Measurements from ENCODE around the gene FBN1. TPM values are rescaled to one million over a fixed set of nuclear protein-coding genes. Genes with fewer than 3 reads are reported as not detected.
A peak's percentile ranks its signal among the peaks of the same experiment; 100 is the strongest.

FBN1 gene
- total RNA-seq, 1 donor from 2014 or later: 39.4 TPM

GRCh38 chr15:48631176-48631770 lies 14.2 kb downstream of the FBN1 start:
- intact Hi-C loops (cut with DNase I): no loop called here
- DNase-seq (no peak), ATAC-seq (ENCODE audit: poor library complexity) (peak; percentile 69)

DNA sequence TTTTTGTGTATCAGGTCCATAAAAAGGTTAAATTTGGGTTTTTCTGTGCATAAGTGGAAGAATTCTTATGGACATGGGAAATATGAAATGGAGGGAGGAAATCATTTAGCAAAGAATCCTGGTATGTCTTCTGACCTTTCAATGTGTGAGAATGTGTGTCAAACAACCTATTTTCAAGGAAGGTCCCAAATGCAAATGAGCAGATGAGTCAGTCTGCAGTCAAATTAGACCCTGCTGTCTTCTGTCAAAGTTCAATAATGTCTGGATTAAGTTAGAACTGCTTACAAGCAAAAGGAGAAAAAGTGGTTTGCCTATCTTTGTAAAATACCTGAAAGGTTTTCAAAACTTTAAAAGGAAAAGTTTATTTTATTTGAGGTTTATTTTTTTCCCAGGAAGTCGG lies 15.3 kb downstream of the FBN1 start:
- ATAC-seq (ENCODE audit: poor library complexity) (no peak), DNase-seq (no peak)
- intact Hi-C loops (cut with DNase I): no loop called here

GRCh38 chr15:48628832-48629231 lies 16.7 kb downstream of the FBN1 start:
- no peak for ATAC-seq (ENCODE audit: poor library complexity)
- intact Hi-C loops (cut with DNase I): no loop called here
- DNase-seq: no peak

GRCh38 chr15:48627260-48627940 lies 18.1 kb downstream of the FBN1 start:
- no peak for DNase-seq
- intact Hi-C loops (cut with DNase I): no loop called here
- no peak for ATAC-seq (ENCODE audit: poor library complexity)

DNA sequence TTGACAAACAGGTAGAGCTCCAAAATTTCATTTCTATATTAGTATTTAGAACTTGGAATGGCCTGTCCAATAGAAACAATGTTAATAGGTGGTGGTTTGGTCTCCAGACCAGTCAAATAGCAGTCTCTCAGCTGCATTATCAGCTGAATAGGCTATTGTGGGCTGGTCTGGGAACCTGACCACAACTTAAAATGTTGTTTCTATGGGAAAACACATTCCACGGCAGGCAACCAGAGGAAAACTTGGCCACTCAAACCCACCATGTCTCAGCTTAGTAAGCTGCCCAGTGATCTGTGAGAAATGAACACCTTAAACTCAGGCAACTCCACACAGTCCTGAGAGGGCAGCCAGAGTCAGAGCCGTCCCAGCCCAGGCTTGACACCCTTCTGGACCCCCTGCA lies 20.4 kb downstream of the FBN1 start:
- ATAC-seq (ENCODE audit: poor library complexity): no peak
- DNase-seq: no peak
- intact Hi-C loops (cut with DNase I): no loop called here

- intact Hi-C loops (cut with DNase I): no loop called here
- DNase-seq (no peak), ATAC-seq (ENCODE audit: poor library complexity) (no peak)
Measured at GRCh38 chr15:48624700-48625099, 20.8 kb downstream of the FBN1 start.

- no peak for ATAC-seq (ENCODE audit: poor library complexity)
- intact Hi-C loops (cut with DNase I): no loop called here
- no peak for DNase-seq
Measured at GRCh38 chr15:48623456-48623855, 22.1 kb downstream of the FBN1 start.

DNA sequence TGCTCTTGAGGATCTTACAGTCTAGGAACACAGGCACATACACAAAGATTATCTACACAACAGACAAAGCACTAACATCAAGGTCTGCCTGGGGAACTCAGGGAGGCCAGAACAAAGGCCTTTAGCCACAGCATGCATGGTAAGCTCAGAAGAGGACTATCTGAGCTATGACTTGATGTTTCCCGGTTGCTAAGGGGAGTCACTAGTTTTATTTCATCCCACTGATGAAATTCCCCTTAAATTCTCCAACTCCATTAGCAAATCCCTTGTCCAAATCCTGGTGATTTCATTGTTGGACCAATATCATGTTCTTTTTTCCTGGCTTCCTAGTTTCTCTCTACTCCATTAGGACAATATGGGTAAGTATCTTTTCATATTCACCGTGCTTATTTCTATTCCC lies 23.3 kb downstream of the FBN1 start:
- ATAC-seq (ENCODE audit: poor library complexity) (peak; percentile 35), DNase-seq (no peak)
- intact Hi-C loops (cut with DNase I): no loop called here

GRCh38 chr15:48619446-48619845 lies 26.1 kb downstream of the FBN1 start:
- intact Hi-C loops (cut with DNase I): no loop called here
- ATAC-seq (ENCODE audit: poor library complexity): no peak
- no peak for DNase-seq

GRCh38 chr15:48617619-48618018 lies 27.9 kb downstream of the FBN1 start:
- DNase-seq: peak; percentile 47
- peak; percentile 87 for ATAC-seq (ENCODE audit: poor library complexity)
- intact Hi-C loops (cut with DNase I): no loop called here

- intact Hi-C loops (cut with DNase I): no loop called here
- ATAC-seq (ENCODE audit: poor library complexity) (no peak), DNase-seq (no peak)
Measured at GRCh38 chr15:48616216-48616615, 29.3 kb downstream of the FBN1 start.

- no peak for ATAC-seq (ENCODE audit: poor library complexity)
- DNase-seq: no peak
- intact Hi-C loops (cut with DNase I): no loop called here
Measured at GRCh38 chr15:48614051-48614450, 31.5 kb downstream of the FBN1 start.

DNA sequence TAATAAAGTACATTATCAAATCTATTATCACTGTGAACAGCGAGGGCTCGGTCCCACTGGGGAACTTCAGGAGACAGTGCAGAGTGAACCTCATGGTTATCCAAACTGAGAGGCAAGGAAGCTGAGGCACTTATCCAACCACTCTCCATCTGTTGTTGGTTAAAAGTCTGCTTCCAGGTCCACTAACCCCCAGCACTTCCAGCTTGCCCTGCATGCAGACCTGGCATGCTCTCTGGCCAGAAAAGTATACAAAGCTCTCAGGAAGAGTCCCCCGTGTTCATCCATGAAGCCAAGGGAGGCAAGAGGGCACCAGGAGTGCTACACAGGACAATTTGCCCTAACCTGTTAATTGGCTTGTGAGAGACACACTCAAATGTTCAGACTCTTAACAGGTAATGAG lies 36.0 kb downstream of the FBN1 start:
- intact Hi-C loops (cut with DNase I): no loop called here
- DNase-seq: no peak
- ATAC-seq (ENCODE audit: poor library complexity): no peak

DNA sequence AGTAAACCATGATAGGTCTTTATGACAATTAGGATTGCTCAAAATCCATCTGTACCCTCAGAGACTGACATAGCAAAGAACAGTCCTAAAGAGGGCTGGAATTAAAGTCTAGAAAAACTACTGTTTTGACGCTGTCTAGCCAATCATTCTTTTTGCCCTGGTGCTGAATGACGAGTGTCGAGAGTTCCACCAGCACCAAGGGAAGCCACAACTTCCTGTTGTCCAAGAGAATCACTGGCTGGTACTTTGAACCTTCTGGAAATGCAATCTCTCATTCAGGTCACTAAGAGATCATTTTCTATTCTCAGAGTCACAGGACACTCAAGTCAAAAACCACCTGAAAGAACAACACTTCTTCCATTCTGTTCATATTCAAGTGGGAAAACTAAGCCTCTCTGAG lies 37.7 kb downstream of the FBN1 start:
- no peak for DNase-seq
- intact Hi-C loops (cut with DNase I): no loop called here
- ATAC-seq (ENCODE audit: poor library complexity): no peak

DNA sequence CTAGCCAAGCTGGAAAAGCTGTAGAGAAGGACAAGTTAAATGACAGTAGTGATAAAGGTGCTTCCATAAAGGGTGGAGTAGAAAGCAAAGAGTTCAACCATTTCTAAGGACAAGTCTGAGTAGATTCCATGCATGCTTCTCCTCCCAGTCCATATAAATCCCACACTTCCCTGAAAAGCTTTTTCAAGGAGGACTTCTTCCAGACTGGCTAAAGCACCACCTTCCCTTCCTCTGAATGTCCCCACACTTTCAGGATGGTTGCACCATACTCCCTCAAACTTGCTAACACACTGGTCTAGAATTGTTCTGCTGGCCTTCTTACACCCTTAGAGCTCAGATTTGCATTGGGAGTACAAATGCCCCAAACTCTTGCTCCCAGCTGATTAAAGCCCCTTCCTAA lies 40.9 kb downstream of the FBN1 start:
- no peak for ATAC-seq (ENCODE audit: poor library complexity)
- no peak for DNase-seq
- intact Hi-C loops (cut with DNase I): no loop called here

DNA sequence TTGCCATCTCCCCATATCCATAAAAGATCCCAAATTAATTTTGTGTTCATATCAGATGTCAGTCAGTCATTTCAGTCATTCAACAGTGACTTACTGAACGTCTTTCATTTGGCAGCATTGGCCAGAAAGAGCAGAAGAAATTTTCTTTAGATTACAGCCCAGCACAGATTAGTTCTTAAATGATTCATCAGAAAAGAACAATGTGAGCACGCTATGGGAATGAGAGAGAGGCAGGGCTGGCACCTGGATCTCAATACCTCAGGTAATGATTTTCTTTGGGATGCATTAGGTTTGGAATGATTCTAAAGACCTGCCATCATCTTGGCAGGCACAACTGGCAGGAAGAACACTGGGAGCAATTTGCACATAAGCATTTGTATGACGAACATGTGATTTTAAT lies 41.6 kb downstream of the FBN1 start:
- DNase-seq: no peak
- intact Hi-C loops (cut with DNase I): no loop called here
- ATAC-seq (ENCODE audit: poor library complexity): no peak

DNA sequence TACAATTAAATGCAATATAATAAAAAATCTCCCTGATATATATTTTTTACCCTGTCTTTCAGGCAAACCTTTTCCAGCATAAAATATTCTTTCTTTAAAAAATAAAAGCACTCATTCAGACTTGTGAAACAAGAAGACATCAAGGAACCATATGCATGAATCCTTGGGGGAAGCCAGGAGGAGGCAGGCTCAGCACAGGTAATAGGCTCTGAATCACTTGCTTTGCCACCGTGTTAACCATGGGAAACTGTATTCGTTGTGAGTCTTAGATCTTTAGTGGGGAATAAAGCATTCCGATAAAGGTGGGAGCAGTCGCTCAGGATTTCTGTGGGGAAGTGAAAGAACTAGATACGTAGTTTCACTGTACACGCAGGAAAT lies 42.4 kb downstream of the FBN1 start:
- DNase-seq: no peak
- intact Hi-C loops (cut with DNase I): no loop called here
- no peak for ATAC-seq (ENCODE audit: poor library complexity)

DNA sequence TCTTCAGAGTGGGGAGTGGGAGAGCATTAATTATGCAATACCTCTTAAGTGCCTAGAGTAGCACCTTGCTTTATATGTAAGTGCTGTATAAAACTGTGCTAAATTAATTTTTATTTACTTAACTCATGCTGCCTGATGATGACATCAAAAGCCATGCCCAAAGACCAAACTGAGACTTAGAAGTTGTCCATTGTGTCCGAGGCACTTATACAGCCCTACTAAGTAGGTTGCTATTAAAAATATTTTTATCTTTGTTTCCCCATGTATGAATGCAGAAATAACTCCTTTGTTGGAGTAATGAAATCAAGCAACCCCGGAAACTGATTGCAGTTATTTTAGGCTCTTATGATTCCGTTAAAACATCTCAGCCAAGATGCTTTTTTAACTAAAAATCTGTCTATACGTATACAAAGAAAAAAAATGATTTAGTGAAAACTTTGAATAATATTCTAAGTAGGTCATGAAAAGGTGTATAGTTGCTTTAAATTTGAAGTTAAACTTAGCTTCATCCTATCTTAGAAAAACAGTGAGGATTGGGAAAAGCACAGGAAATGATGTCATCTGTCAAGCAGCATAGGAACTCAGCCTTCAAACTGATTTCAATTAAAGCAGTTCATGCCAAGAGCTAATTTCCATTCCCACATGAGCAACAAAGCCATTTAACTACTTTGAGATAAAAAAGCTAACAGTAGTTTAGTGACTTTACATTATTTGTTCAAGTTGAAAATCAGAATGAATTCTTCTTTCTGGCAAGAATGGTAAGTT lies 43.0 kb downstream of the FBN1 start:
- intact Hi-C loops (cut with DNase I): no loop called here
- peak; percentile 70 for ATAC-seq (ENCODE audit: poor library complexity)

DNA sequence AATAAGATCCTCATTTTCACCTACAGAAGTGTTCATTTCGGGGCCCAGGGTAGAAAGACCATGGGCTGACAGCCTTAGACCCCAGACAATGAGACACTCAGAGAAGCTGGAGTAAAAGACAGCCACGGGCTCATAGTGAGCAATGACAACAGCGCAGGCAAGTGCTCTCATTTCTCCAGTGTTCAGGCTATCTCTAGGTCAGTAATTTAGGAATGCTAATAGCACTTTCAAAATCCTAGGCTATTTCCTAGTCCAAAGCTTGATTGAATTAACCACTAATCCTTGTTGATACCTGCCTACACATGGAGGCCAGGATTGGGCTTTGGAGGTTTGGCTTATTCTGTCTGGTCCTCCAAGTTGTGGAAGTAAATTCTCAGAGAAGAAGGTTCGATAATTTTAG lies 44.4 kb downstream of the FBN1 start:
- ATAC-seq (ENCODE audit: poor library complexity) (no peak), DNase-seq (no peak)
- intact Hi-C loops (cut with DNase I): no loop called here

More for the DNA sequence above, 43.0 kb downstream of the FBN1 start:
- DNase-seq: no peak

DNA sequence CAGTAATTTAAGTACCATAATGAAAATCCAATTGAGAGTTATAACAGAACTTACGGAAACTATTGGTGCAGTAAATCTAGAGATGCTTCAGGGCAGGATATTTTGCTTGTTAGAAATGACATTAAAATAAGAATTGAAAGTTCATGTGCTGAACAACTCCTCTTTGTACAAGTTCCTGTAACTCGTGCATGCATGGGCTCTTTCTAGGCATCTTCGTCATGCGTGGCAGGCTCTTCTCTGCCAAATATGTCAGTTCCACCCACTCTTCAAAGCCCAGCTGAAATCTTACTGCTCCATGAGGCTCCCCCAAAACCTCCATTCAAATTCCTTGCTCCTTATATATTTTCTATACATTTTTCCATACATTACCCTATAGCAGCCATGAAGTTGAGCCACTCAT lies 48.7 kb downstream of the FBN1 start:
- ATAC-seq (ENCODE audit: poor library complexity): no peak
- no peak for DNase-seq

More for the DNA sequence above, 48.7 kb downstream of the FBN1 start:
- intact Hi-C loops (cut with DNase I): no loop called here

All from Right ventricle myocardium superior (tissue), 1 donor.